Left colon (tissue), 2 donors: ENCODE results near the gene SLC28A2. TPM values are rescaled to one million over a fixed set of nuclear protein-coding genes. Genes with fewer than 3 reads are reported as not detected.
"Not testable (repeated sequence)": the region's sequence is repeated elsewhere in the genome, so short reads cannot be mapped to it uniquely, and the experiment has no call there.

ENCODE experiments used
- ATAC-seq: fragments of 200-7000 bp; cut with Tn5 transposase; one replicate; pipeline ENCODE4 v1.9.1; 2020; ENCODE audit warnings: mild to moderate bottlenecking, moderate library complexity
- DNase-seq, 2 donors: peaks; one replicate each; pipeline ENCODE4 v3.0.0-alpha.2; 2020
- intact Hi-C, 2 donors: fragments of 100-400 bp; cut with DNase I in 1 of 2; cut with micrococcal nuclease in 1 of 2; formaldehyde crosslinking; loops; one replicate each; pipeline versions ENCODE4 v1.11.2 to v1.14.0; 2022; cut with DNase I, micrococcal nuclease
- total RNA-seq, 2 donors: library from RNA; stranded (reverse); fragmentation: NEBNext Ultra II Directional; extraction: Animal tissue kit (Norgen Biotek cat#: 25700); gene quantifications; one replicate each; pipeline ENCODE4 v1.2.1, GENCODE V29; 2021
- donor health status: DM: no; HTN: no; CAD: no.
- donor health status: DM: yes; HTN: yes; CAD: no.

Gene SLC28A2
- total RNA-seq, 2 donors from 2014 or later, result 39.0 to 44.9 TPM

GRCh38 chr15:45307230-45307924 lies 55.3 kb downstream of the SLC28A2 start:
- intact Hi-C loops, result loop anchor here in 1 of 2 donors (5.0 kb wide), 1 partner anchor 90 kb away; no protein-coding TSS in a partner anchor
- ATAC-seq (peak; percentile 82), DNase-seq (no peak)

GRCh38 chr15:45314117-45314516 lies 62.1 kb downstream of the SLC28A2 start:
- intact Hi-C loops, DNase-seq, ATAC-seq: not testable (repeated sequence)

GRCh38 chr15:45314960-45315359 lies 62.9 kb downstream of the SLC28A2 start:
- DNase-seq (peak in 1 of 2 donors; percentile 25), ATAC-seq (no peak)
- intact Hi-C loops, result no loop called here

- peak; percentile 45 for ATAC-seq
- no peak for DNase-seq
- intact Hi-C loops, result no loop called here
Measured at GRCh38 chr15:45319472-45320214, 67.6 kb downstream of the SLC28A2 start.

- ATAC-seq (peak; percentile 49), DNase-seq (no peak)
- intact Hi-C loops, result no loop called here
Measured at GRCh38 chr15:45320581-45321205, 68.7 kb downstream of the SLC28A2 start.

GRCh38 chr15:45326280-45326679 lies 74.2 kb downstream of the SLC28A2 start:
- ATAC-seq (no peak), DNase-seq (no peak)
- intact Hi-C loops, result no loop called here

- ATAC-seq (no peak), DNase-seq (no peak)
- intact Hi-C loops, result no loop called here
Measured at GRCh38 chr15:45326741-45327140, 74.7 kb downstream of the SLC28A2 start.

Other genes starting within 250 kb of the SLC28A2 start
- 10 to 100 TPM; 13.2 to 23.3 TPM for gene SORD, start 229.0 kb upstream of the SLC28A2 start, total RNA-seq
- gene DUOX2, start 138.1 kb upstream of the SLC28A2 start, total RNA-seq, result 10 to 100 TPM in 1 of 2 donors, 1 to 10 TPM in 1; 3.9 to 30.4 TPM
- gene DUOXA2, start 137.9 kb upstream of the SLC28A2 start, total RNA-seq, result 1 to 10 TPM; 1.3 to 4.9 TPM
- gene DUOXA1, start 122.4 kb upstream of the SLC28A2 start, total RNA-seq, result 1 to 10 TPM in 1 of 2 donors, under 1 TPM in 1; 0.67 to 1.6 TPM
- gene DUOX1, start 122.2 kb upstream of the SLC28A2 start, total RNA-seq, result under 1 TPM; 0.56 to 0.85 TPM
- gene SHF, start 64.3 kb upstream of the SLC28A2 start, total RNA-seq, result 1 to 10 TPM; 5.6 to 8.3 TPM
- gene GATM, start 126.3 kb downstream of the SLC28A2 start, total RNA-seq, result 10 to 100 TPM in 1 of 2 donors, 1 to 10 TPM in 1; 3.5 to 12.0 TPM